ENCODE measurements around the gene GORASP2.

- TF ChIP-seq POLR2A (IDR thresholded peaks at IDR 0.05) (no peak), POLR2AphosphoS5 (IDR thresholded peaks at IDR 0.05) (no peak), CTCF (IDR thresholded peaks at IDR 0.05) (no peak), EP300 (IDR thresholded peaks at IDR 0.05; ENCODE audit: low read depth) (no peak)
Observed at GRCh38 chr2:170923799-170924198, 5.3 kb upstream of the GORASP2 start.

Measured in transverse colon (tissue), 4 donors.